ENCODE results near the gene IL33.

The IL33 gene

DNA sequence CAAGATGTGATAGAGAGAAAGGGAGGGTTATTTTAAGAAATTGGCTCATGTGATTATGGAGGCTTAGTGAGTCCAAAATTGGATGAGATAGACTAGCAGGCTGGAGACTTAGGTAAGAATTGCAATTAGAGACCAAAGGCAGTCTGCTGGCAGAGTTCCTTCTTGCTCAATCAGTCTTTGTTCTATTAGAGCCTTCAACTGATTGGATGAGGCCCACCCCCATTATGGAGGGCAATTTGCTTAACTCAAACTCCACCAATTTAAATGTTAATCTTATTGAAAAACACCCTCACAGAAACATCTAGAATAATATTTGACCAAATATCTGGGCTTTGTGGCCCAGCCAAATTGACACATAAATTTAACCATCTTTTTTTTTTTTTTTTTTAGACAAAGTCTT lies 88.6 kb downstream of the IL33 start:
- H3K4me3 Mint-ChIP-seq, result no peak overlapping the region
- peaks cover 12% of the 10 kb centered on the region for H3K27me3 Mint-ChIP-seq
- H3K36me3 Mint-ChIP-seq, result no peaks in the 10 kb centered on the region
- no peaks in the 10 kb centered on the region for H3K9me3 Mint-ChIP-seq (ENCODE audit: low read depth)
- no peak overlapping the region for H3K27ac Mint-ChIP-seq
- H3K4me1 Mint-ChIP-seq (ENCODE audit: low read depth), result no peaks in the 10 kb centered on the region

DNA sequence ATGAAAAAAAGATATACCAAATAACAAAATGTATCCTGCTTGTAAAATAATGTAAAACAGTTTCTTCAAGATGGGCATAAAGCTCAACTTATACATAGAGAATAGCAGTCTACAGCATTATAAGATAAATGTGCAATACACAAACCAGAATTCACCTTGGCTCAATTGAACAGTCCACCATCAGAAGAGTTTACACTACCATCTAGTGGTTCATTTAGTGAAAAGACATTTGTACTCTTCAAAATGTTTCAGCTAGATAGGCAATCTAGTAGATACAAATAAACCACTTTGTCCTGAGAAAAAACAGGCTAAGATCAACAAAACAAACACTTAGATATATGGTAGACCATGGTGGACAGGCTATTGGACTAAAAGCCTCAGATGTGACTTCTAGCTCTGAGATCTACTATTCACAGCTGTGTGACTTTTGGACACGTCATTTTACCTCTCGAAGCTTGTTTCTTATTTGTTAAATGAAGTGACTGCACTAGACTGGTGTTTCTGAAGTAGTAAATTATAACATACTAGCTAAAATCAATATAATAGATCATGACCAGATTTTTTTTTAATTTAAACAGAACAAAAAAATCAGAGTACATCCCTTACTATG lies 90.5 kb downstream of the IL33 start:
- H3K27me3 Mint-ChIP-seq, result peaks cover 12% of the 10 kb centered on the region
- H3K4me3 Mint-ChIP-seq, result no peak overlapping the region
- no peaks in the 10 kb centered on the region for H3K4me1 Mint-ChIP-seq (ENCODE audit: low read depth)
- no peaks in the 10 kb centered on the region for H3K9me3 Mint-ChIP-seq (ENCODE audit: low read depth)
- no peak overlapping the region for H3K27ac Mint-ChIP-seq
- no peaks in the 10 kb centered on the region for H3K36me3 Mint-ChIP-seq
